Gastroesophageal sphincter (tissue), 4 donors: Measurements from ENCODE around the gene B3GAT1. TPM values are rescaled to one million over a fixed set of nuclear protein-coding genes. Genes with fewer than 3 reads are reported as not detected.

Source experiments
- ATAC-seq: fragments of 150-250 bp; one replicate; pipeline ENCODE4 v1.9.1; 2016; ENCODE audit warnings: mild to moderate bottlenecking, moderate library complexity
- H3K27ac ChIP-seq, 4 donors: fragments of 200-600 bp; sonication (generic) in 3 of 4; 1 replicate in 3 of 4; 2 replicates in 1 of 4; pipeline ENCODE4 v1.5.1; 2016 to 2019
- H3K27me3 ChIP-seq: fragments of 200-600 bp; sonication (generic); one replicate; pipeline ENCODE4 v1.5.1; 2019
- H3K36me3 ChIP-seq, 2 donors: fragments of 200-600 bp; sonication (generic); one replicate each; pipeline ENCODE4 v1.5.1; 2019; ENCODE audit warnings: control low read depth in 1 of 2
- H3K4me1 ChIP-seq, 3 donors: fragments of 200-600 bp; sonication (generic); 1 replicate in 2 of 3; 2 replicates in 1 of 3; pipeline ENCODE4 v1.5.1; 2016 to 2019; ENCODE audit warnings: control low read depth in 2 of 3
- H3K4me3 ChIP-seq, 2 donors: fragments of 200-600 bp; sonication (generic); one replicate each; pipeline ENCODE4 v1.5.1; 2019; ENCODE audit warnings: mild to moderate bottlenecking in 1 of 2, moderate library complexity in 1 of 2
- H3K9me3 ChIP-seq, 3 donors: fragments of 200-600 bp; sonication (generic); one replicate each; pipeline ENCODE4 v1.5.1; 2017 to 2019; ENCODE audit warnings: control low read depth in 2 of 3
- EP300 ChIP-seq: sonication (generic); formaldehyde crosslinking; IDR thresholded peaks from one replicate; pipeline ENCODE4 v1.6.1; 2017; ENCODE audit warnings: antibody characterized with exemption, mild to moderate bottlenecking
- POLR2A ChIP-seq, 2 donors: fragments of 450-650 bp; IDR thresholded peaks; one replicate each; pipeline ENCODE4 v1.6.1; 2017; ENCODE audit warnings: antibody characterized with exemption in 2 of 2, mild to moderate bottlenecking in 2 of 2, moderate library complexity in 1 of 2
- POLR2AphosphoS5 ChIP-seq: sonication (generic); formaldehyde crosslinking; IDR thresholded peaks from one replicate; pipeline ENCODE4 v1.6.1; 2017; ENCODE audit warnings: antibody characterized with exemption
- WGBS, 2 donors: methylation state at CpG; one replicate each; pipeline ENCODE4 v1.1.5; 2018; ENCODE audit warnings: low coverage in 1 of 2; 5-methylcytosine and 5-hydroxymethylcytosine counted together
- total RNA-seq, 4 donors: library from RNA; depleted of rRNA; stranded (reverse); fragments of >200 nt; gene quantifications; one replicate each; pipeline ENCODE4 v1.1.0, GENCODE V29; 2016
- TF ChIP-seq, protein P1 (sequence below), 4 experiments: fragments of 200-600 bp in 2 of 4; fragments of 450-650 bp in 2 of 4; sonication (generic) in 1 of 4; IDR thresholded peaks; one replicate each; pipeline ENCODE4 v1.5.1; 2017 to 2019; ENCODE audit warnings: antibody characterized with exemption in 4 of 4, mild to moderate bottlenecking in 2 of 4, moderate library complexity in 2 of 4

B3GAT1 gene
- total RNA-seq, 4 donors from 2014 or later = 0.08 to 0.52 (median 0.29) TPM

DNA sequence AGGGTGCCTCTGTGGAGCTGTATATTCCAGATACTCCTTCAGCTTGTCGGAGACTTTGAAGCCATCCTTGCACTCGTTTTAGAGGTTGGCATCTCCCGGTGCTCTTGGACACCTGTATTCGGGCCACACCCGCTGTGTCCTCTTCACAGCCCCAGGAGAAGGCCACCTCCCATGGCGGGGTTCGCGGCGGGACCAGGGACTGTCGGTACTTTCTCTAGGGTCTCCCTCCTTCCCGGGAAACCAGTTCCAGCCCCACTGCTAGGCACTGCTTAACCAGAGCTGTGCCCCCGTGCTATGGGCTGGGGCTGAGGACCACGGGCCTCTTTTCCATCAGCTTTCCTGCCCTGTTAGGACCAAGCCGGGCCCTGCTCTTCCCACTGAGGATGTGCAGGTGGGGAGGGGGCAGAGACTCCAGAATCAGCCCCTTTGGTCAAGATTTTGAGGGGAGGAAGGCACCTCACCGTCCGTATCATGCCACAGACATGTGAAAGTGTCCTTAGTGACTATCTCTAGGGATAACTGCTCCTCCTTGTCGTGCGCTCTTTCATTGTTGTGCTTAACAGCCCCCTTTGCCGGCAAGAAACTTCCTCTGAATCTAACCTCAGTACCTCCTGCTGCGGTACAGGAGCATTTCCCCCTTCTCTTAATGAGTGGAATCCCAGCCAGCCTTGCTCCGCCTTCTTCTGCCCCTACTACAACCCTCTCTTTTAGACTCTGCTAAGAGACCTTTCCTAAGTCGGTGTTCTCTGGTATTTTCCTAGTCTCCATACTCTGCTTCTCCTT is 1.2 kb upstream of the B3GAT1 start:
- Histone ChIP-seq H3K4me3 (peak overlapping the region in 1 of 2 donors; percentile 55), H3K9me3 (no peaks in the 10 kb centered on the region), H3K36me3 (no peaks in the 10 kb centered on the region), H3K27ac (no peak overlapping the region), H3K27me3 (peaks cover 94% of the 10 kb centered on the region), H3K4me1 (peaks cover 0 to 27% (median 10%) of the 10 kb centered on the region in 3 donors)
- WGBS, 2 donors = 0 to 23% methylated on average over 3 to 6 of the region's 22 CpGs
- no peak for ATAC-seq
- no peak for TF ChIP-seq POLR2AphosphoS5
- TF ChIP-seq, protein P1, sequence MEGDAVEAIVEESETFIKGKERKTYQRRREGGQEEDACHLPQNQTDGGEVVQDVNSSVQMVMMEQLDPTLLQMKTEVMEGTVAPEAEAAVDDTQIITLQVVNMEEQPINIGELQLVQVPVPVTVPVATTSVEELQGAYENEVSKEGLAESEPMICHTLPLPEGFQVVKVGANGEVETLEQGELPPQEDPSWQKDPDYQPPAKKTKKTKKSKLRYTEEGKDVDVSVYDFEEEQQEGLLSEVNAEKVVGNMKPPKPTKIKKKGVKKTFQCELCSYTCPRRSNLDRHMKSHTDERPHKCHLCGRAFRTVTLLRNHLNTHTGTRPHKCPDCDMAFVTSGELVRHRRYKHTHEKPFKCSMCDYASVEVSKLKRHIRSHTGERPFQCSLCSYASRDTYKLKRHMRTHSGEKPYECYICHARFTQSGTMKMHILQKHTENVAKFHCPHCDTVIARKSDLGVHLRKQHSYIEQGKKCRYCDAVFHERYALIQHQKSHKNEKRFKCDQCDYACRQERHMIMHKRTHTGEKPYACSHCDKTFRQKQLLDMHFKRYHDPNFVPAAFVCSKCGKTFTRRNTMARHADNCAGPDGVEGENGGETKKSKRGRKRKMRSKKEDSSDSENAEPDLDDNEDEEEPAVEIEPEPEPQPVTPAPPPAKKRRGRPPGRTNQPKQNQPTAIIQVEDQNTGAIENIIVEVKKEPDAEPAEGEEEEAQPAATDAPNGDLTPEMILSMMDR (IDR thresholded peaks at IDR 0.05) = no peak
- TF ChIP-seq EP300 = no peak
- no peak for TF ChIP-seq POLR2A (IDR thresholded peaks at IDR 0.05)

GRCh38 chr11:134410766-134411165 is 1.3 kb downstream of the B3GAT1 start:
- Histone ChIP-seq H3K27ac (no peak overlapping the region), H3K4me3 (no peak overlapping the region), H3K4me1 (peaks cover 0 to 27% (median 10%) of the 10 kb centered on the region in 3 donors), H3K9me3 (no peaks in the 10 kb centered on the region), H3K27me3 (peaks cover 92% of the 10 kb centered on the region), H3K36me3 (no peaks in the 10 kb centered on the region)
- WGBS, 2 donors = 44% methylated on average over 3 of the region's 5 CpGs; no CpG with 5 or more reads in 1 of the 2 donors
- no peak for ATAC-seq
- no peak for TF ChIP-seq POLR2A (IDR thresholded peaks at IDR 0.05)
- no peak for TF ChIP-seq POLR2AphosphoS5
- TF ChIP-seq, protein P1 (IDR thresholded peaks at IDR 0.05) = no peak
- no peak for TF ChIP-seq EP300

DNA sequence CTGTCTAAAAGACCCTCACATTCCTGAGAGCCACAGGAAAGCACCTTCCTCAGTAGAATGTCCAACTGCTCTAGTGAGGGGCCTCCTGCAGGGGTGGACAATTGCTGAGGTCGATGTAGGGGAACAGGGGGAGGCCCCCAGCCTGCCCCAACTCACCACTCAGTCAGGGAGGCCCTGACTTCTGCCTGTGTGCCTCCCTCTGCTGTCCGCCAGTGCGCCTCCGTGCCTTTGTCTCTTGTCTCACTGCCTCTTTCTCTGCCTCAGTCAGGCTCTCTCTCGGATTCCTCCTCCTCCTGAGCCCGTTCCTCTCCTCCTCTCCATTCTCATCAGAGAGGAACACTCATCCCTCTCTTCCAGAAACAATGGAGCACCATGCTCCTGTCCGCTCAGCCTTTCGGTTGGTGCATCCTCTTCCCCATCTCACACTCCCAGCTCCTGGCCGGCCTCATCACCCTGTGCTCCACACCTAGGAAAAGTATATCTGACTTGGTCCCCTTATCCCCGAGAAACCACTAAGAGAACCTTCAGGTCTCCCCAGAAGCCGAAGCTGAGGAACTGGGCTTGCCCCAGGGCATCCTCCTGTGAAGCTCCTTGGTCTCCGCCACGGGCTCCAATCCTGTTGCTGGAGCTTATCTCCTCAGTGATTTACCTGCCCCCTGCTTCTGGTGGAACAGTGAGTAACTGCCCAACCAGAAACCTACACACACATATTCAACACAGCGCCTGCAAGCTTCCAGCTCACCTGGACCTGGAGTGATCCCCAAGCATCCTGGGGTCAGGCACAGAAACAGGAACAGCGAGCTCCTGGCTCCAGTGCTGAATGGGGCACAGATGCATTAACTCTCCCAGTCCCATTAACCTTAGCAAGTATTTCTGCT is 2.3 kb downstream of the B3GAT1 start:
- Histone ChIP-seq H3K36me3 (no peaks in the 10 kb centered on the region), H3K4me3 (no peak overlapping the region), H3K9me3 (no peaks in the 10 kb centered on the region), H3K4me1 (peaks cover 0 to 27% (median 10%) of the 10 kb centered on the region in 3 donors), H3K27ac (no peak overlapping the region), H3K27me3 (peaks cover 92% of the 10 kb centered on the region)
- WGBS, 2 donors = 61 to 80% methylated on average over 6 to 11 of the region's 15 CpGs
- no peak for TF ChIP-seq POLR2AphosphoS5
- TF ChIP-seq, protein P1 (IDR thresholded peaks at IDR 0.05) = no peak
- TF ChIP-seq EP300 = no peak
- TF ChIP-seq POLR2A (IDR thresholded peaks at IDR 0.05) = no peak
- no peak for ATAC-seq

DNA sequence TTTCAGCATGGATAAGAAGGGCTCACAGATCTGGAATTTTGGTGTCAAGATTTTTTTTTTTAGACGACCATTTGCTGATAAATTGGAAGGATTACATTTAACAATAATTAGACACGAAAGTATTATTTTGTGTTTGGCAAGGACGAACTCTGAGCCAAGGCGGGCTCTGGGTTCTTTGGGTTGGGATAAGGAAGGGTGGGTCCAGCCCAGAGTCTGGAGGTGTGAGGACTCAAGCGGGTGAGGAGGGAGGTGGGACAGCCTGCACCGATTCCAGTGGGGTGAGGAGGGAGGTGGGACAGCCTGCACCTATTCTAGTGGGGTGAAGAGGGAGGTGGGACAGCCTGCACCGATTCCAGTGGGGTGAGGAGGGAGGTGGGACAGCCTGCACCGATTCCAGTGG is 4.1 kb downstream of the B3GAT1 start:
- Histone ChIP-seq H3K27ac (no peak overlapping the region), H3K9me3 (no peaks in the 10 kb centered on the region), H3K27me3 (peaks cover 86% of the 10 kb centered on the region), H3K4me1 (peaks cover 0 to 23% (median 10%) of the 10 kb centered on the region in 3 donors), H3K4me3 (no peak overlapping the region), H3K36me3 (no peaks in the 10 kb centered on the region)
- TF ChIP-seq POLR2AphosphoS5 (no peak), POLR2A (IDR thresholded peaks at IDR 0.05) (no peak), EP300 (no peak)
- TF ChIP-seq, protein P1 (IDR thresholded peaks at IDR 0.05) = no peak
- ATAC-seq = no peak
- WGBS, 2 donors = 20 to 53% methylated on average over 1 to 6 of the region's 8 CpGs
